ENCODE data around the gene INPP4B.

INPP4B gene

GRCh38 chr4:142567199-142567598 is 278.9 kb downstream of the INPP4B start:
- peak; percentile 61 to 63 for DNase-seq

- no peak for DNase-seq
Observed at GRCh38 chr4:142566777-142567176, 279.3 kb downstream of the INPP4B start.

- DNase-seq = no peak
Observed at GRCh38 chr4:142566243-142566642, 279.9 kb downstream of the INPP4B start.

GRCh38 chr4:142565771-142566170 is 280.3 kb downstream of the INPP4B start:
- DNase-seq = no peak

GRCh38 chr4:142563682-142564291 is 282.3 kb downstream of the INPP4B start:
- no peak for DNase-seq

GRCh38 chr4:142559986-142560385 is 286.1 kb downstream of the INPP4B start:
- DNase-seq = no peak

- no peak for DNase-seq
Observed at GRCh38 chr4:142558851-142559250, 287.2 kb downstream of the INPP4B start.

GRCh38 chr4:142557239-142557801 is 288.8 kb downstream of the INPP4B start:
- DNase-seq = no peak

GRCh38 chr4:142556570-142557238 is 289.4 kb downstream of the INPP4B start:
- no peak for DNase-seq

GRCh38 chr4:142556048-142556447 is 290.1 kb downstream of the INPP4B start:
- no peak for DNase-seq

- DNase-seq = no peak
Observed at GRCh38 chr4:142554412-142554811, 291.7 kb downstream of the INPP4B start.

- DNase-seq = no peak
Observed at GRCh38 chr4:142551517-142552305, 294.4 kb downstream of the INPP4B start.

- DNase-seq = no peak
Observed at GRCh38 chr4:142550965-142551364, 295.1 kb downstream of the INPP4B start.

GRCh38 chr4:142549726-142550463 is 296.2 kb downstream of the INPP4B start:
- DNase-seq = peak in 1 of 2 experiments; percentile 43

- no peak for DNase-seq
Observed at GRCh38 chr4:142549248-142549647, 296.9 kb downstream of the INPP4B start.

- DNase-seq = no peak
Observed at GRCh38 chr4:142548491-142548890, 297.6 kb downstream of the INPP4B start.

GRCh38 chr4:142547974-142548373 is 298.1 kb downstream of the INPP4B start:
- DNase-seq = no peak

- no peak for DNase-seq
Observed at GRCh38 chr4:142544594-142544993, 301.5 kb downstream of the INPP4B start.

- no peak for DNase-seq
Observed at GRCh38 chr4:142544039-142544438, 302.1 kb downstream of the INPP4B start.

GRCh38 chr4:142540483-142540804 is 305.7 kb downstream of the INPP4B start:
- DNase-seq = no peak

- no peak for DNase-seq
Observed at GRCh38 chr4:142539796-142540482, 306.2 kb downstream of the INPP4B start.

GRCh38 chr4:142535009-142535408 is 311.1 kb downstream of the INPP4B start:
- DNase-seq = no peak

All from activated T-cell treated with anti-CD3 and anti-CD28 coated beads, Interleukin-2, amount 50 U/mL, for 48 hours (primary cell).